A549 (cell line): Measurements from ENCODE around the gene CFB.

Experiments
- CHD2 ChIP-seq: fragments of 150-350 bp; IDR thresholded peaks from 2 replicates; pipeline ENCODE4 v1.6.1; 2014; ENCODE audit warnings: low read length; ENCODE audit not compliant: partially characterized antibody
- RAD21 ChIP-seq, 2 experiments: fragments of >200 bp in 1 of 2; sonication (Bioruptor Twin) in 1 of 2; formaldehyde crosslinking in 1 of 2; IDR thresholded peaks in 1 of 2; conservative IDR thresholded peaks in 1 of 2; 2 replicates in 1 of 2; 3 replicates in 1 of 2; pipeline ENCODE4 v1.6.1; 2012 to 2018; ENCODE audit warnings: inconsistent platforms in 1 of 2
- TF ChIP-seq, protein P1 (sequence below): fragments of >200 bp; sonication (Bioruptor Twin); formaldehyde crosslinking; IDR thresholded peaks from 3 replicates; pipeline ENCODE4 v1.5.1; 2016
- TF ChIP-seq, protein P2 (sequence below): fragments of 250-450 bp; sonication (Bioruptor Pico); IDR thresholded peaks from 2 replicates; pipeline ENCODE4 v1.5.0; 2020; ENCODE audit warnings: low read depth, mild to moderate bottlenecking, moderate library complexity

DNA sequence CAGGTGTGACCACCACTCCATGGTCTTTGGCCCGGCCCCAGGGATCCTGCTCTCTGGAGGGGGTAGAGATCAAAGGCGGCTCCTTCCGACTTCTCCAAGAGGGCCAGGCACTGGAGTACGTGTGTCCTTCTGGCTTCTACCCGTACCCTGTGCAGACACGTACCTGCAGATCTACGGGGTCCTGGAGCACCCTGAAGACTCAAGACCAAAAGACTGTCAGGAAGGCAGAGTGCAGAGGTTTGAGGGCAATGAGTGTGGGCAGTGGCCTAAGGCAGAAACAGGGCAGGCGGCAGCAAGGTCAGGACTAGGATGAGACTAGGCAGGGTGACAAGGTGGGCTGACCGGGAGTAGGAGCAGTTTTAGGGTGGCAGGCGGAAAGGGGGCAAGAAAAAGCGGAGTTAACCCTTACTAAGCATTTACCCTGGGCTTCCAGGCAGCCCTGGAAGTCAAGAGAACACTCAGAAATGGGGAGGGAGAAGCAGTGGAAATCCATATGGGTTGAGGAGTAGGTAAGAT lies 533 bp downstream of the CFB start:
- TF ChIP-seq, protein P1, sequence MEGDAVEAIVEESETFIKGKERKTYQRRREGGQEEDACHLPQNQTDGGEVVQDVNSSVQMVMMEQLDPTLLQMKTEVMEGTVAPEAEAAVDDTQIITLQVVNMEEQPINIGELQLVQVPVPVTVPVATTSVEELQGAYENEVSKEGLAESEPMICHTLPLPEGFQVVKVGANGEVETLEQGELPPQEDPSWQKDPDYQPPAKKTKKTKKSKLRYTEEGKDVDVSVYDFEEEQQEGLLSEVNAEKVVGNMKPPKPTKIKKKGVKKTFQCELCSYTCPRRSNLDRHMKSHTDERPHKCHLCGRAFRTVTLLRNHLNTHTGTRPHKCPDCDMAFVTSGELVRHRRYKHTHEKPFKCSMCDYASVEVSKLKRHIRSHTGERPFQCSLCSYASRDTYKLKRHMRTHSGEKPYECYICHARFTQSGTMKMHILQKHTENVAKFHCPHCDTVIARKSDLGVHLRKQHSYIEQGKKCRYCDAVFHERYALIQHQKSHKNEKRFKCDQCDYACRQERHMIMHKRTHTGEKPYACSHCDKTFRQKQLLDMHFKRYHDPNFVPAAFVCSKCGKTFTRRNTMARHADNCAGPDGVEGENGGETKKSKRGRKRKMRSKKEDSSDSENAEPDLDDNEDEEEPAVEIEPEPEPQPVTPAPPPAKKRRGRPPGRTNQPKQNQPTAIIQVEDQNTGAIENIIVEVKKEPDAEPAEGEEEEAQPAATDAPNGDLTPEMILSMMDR = no peak
- TF ChIP-seq, protein P2, sequence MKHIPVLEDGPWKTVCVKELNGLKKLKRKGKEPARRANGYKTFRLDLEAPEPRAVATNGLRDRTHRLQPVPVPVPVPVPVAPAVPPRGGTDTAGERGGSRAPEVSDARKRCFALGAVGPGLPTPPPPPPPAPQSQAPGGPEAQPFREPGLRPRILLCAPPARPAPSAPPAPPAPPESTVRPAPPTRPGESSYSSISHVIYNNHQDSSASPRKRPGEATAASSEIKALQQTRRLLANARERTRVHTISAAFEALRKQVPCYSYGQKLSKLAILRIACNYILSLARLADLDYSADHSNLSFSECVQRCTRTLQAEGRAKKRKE (CRISPR knock-in tag) = no peak
- no peak for TF ChIP-seq CHD2
- TF ChIP-seq RAD21 (conservative IDR thresholded peaks at IDR 0.05 in 1 of 2, IDR thresholded peaks at IDR 0.05 in 1 of 2) = no peak
